Measurements from ENCODE around the gene FAM171A1.
A peak's percentile ranks its signal among the peaks of the same experiment; 100 is the strongest.
"Not testable (repeated sequence)": the region's sequence is repeated elsewhere in the genome, so short reads cannot be mapped to it uniquely, and the experiment has no call there.

Gene FAM171A1

GRCh38 chr10:15342970-15343369 lies 28.1 kb downstream of the FAM171A1 start:
- DNase-seq = no peak

DNA sequence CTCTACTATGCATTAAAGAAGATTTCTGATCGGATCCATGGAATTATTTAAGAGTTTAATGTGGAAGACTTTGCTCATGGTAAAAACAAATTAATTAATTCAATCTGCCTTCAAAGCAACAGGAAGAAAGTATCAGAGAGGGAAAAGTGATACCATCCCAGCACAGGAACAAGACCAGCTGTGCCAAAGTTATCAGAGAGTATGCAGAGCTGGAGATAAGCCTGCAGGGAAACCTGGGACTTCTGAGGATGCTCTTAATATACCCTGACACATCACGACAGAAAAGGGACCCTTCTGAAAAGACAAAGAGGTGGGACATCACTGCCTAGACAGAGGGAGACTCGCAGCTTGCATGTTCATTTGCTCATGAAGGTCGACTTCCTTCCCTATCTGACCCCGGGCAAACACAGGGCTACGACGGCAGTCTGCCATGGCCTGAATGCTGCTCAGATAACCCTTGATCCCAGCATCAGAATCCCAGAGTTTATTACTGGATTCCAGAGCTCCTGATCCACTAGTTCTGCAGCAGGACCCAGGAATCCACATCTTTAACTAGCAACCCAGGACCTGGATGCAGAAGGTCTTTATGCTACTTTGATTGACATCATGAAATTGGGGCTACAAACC lies 29.5 kb downstream of the FAM171A1 start:
- no peak for DNase-seq

DNA sequence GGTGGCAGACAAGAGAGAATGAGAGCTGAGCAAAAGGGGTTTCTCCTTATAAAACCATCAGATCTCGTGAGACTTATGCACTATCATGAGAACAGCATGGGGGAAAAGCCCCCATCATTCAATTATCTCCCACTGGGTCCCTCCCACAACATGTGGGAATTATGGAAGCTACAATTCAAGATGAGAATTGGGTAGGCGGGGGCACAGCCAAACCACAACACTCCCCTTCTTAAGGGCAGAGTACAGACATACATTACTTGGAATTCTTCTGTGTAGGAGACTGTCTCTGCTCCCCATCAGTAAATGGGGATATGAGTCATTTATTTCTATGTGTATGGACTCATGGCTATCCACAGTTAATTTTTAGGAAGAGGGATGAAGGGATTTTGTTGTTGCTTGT lies 31.2 kb downstream of the FAM171A1 start:
- no peak for DNase-seq

GRCh38 chr10:15337441-15337923 lies 33.6 kb downstream of the FAM171A1 start:
- not testable (repeated sequence) for DNase-seq

DNA sequence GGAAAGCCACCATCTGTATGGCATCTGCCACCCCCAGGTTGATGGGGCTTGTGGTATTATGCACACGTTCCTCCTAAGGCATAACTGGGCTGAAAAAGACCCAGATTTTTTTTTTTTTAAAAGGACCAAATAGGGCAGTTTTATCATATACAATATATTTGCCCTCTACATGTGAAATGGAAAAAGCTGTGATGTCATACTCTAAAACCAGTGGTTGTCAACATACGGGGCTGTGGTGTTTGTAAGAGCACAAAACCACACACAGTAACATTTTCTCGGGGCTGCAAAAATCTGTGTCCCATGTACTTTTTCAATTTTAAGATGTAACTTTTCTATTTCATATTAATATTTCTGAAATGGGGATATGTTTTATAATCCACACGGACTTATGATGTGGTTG lies 34.9 kb downstream of the FAM171A1 start:
- DNase-seq = no peak

DNA sequence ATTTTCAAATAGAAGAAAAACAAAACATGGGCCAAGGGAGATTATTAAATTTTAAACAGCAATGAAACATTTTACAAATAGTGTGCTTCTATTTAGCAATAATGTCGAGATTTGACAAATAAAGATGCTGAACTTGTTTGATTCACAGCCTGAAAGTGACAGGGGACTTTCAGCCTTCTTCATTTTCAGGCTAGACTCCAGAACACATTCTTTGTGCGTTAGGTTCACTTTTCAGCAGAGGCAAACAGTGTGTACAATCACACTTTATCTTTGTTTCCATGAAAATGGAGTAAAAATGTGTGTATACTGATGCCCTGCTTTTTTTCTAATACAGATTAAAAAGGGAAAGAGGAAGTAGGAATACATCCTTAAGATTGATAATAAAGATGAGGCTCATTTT lies 35.6 kb downstream of the FAM171A1 start:
- no peak for DNase-seq

- no peak for DNase-seq
These were observed 36.3 kb downstream of the FAM171A1 start for GRCh38 chr10:15334650-15335323.

- DNase-seq = no peak
These were observed 37.0 kb downstream of the FAM171A1 start for GRCh38 chr10:15333909-15334649.

DNA sequence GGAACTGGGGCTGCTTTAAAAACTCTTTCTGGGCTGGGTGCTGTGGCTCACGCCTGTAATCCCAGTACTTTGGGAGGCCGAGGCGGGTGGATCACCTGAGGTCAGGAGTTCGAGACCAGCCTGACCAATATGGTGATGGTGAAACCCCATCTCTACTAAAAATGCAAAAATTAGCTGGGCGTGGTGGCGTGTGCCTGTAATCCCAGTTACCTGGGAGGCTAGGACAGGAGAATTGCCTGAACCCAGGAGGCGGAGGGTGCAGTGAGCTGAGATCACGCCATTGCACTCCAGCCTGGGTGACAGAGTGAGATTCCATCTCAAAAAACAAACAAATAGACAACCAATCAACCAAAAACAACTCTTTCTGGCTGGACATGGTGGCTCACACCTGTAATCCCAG lies 37.9 kb downstream of the FAM171A1 start:
- DNase-seq = not testable (repeated sequence)

DNA sequence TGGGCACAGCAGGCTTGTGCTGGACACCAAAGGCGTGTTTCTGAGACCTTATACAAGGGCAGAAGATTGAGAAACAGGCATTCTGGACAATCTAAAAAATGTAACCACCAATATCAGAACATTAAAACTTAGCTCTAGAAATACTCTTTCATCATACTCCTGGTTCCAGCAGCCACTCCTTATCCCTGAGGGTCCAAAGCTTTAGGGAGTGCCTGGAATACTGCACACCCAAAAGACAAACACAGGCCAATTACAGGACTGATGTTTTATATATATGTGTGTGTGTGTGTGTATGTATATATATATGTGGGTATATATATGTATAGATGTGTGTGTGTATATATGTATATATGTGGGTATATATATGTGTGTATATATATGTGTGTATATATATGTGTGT lies 39.6 kb downstream of the FAM171A1 start:
- no peak for DNase-seq

DNA sequence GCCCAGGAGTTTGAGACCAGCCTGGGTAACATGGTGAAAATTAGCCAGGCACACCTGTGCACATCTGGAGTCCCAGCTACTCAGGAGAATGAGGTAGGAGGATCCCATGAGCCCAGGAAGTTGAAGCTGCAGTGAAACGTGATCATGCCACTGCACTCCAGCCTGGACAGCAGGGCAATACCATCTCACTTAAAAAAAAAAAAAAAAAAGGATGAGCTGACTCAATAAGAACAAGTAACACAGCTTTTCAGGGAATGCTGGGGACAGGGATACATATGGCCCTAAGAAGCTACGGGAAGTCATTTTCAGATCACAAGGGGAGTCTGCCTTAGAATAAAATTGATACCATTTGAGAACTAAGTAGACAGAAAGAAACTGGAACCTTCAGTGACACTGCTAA lies 41.7 kb downstream of the FAM171A1 start:
- DNase-seq = no peak

DNA sequence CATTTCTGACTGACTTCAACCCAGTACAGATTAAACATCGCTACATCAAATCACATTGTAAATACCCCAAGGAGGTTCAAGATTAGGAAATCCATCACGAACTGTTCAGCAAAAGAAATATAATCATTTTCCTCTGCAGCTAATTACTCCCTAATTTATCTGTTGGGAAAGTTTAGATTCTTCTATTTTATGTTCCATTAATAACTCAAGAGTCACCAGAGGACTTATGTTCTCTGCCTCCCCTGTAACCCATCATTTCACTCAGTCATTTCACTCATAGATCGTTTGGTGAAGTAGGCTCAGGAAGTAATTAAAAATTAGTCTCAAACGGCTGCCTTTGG lies 45.2 kb downstream of the FAM171A1 start:
- no peak for DNase-seq

GRCh38 chr10:15325243-15325943 lies 45.7 kb downstream of the FAM171A1 start:
- peak; percentile 87 for DNase-seq

- DNase-seq = no peak
These were observed 46.5 kb downstream of the FAM171A1 start for GRCh38 chr10:15324611-15325010.

- DNase-seq = no peak
These were observed 47.0 kb downstream of the FAM171A1 start for GRCh38 chr10:15324113-15324512.

GRCh38 chr10:15322356-15322755 lies 48.7 kb downstream of the FAM171A1 start:
- DNase-seq = no peak

- DNase-seq = peak; percentile 61
These were observed 49.4 kb downstream of the FAM171A1 start for GRCh38 chr10:15321431-15322341.

- no peak for DNase-seq
These were observed 50.4 kb downstream of the FAM171A1 start for GRCh38 chr10:15320522-15321203.

DNA sequence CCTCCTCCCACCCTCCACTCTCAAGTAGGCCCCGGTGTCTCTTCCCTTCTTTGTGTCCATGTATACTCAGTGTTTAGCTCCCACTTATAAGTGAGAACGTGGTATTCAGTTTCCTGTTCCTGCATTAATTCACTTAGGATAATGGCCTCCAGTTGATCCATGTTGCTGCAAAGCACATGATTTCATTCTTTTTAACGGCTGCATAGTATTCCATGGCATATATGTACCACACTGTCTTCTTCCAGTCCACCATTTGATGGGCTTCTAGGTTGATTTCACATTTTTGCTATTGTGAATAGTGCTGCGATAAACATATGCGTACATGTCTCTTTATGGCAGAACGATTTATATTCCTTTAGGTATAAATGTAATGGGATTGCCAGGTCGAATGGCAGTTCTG lies 51.0 kb downstream of the FAM171A1 start:
- DNase-seq = no peak

- no peak for DNase-seq
These were observed 54.1 kb downstream of the FAM171A1 start for GRCh38 chr10:15316871-15317464.

DNA sequence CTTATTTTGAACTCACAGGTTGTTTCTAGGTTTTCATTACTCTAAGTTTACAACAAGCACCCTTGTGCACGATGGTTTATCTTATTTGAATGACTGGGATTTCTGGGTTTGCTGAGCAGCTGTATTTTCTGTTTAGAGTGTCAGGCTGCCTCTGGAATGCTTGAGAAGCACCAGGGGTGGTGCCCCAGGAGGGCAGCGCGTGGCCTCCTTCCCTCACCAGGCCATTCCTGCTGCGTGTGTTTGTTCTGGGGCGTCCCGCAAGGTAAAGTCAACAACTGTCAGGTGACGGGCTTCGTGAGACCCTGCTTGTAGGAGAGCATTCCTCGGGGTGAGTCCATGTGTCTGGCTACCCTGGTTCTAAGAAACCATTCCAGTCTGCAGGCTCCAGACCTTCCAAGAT lies 54.9 kb downstream of the FAM171A1 start:
- no peak for DNase-seq
